NK-92 (cell line): Measurements from ENCODE around the gene PBX3.
"Not testable (repeated sequence)": the region's sequence is repeated elsewhere in the genome, so short reads cannot be mapped to it uniquely, and the experiment has no call there.

Experiments
- DNase-seq: peaks from one replicate; lab custom pipeline; 2025; ENCODE audit not compliant: unreplicated experiment; lab: John Stamatoyannopoulos, UW

PBX3 gene

GRCh38 chr9:125774106-125774505, 26.9 kb downstream of the PBX3 start:
- DNase-seq: no peak

DNA sequence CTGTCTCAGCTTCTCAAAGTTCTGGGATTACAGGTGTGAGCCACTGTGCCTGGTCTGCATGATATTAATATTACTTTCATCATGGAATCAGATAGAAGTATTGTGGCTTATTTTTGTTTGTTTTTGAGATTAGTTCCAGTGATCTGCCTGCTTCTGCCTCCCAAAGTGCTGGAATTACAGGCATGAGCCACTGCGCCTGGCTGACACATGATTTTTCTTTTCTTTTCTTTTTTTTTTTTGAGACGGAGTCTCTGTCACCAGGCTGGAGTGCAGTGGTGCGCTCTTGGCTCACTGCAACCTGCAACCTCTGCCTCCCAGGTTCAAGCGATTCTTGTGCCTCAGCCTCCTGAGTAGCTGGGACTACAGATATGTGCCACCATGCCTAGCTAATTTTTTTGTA, 29.6 kb downstream of the PBX3 start:
- not testable (repeated sequence) for DNase-seq

DNA sequence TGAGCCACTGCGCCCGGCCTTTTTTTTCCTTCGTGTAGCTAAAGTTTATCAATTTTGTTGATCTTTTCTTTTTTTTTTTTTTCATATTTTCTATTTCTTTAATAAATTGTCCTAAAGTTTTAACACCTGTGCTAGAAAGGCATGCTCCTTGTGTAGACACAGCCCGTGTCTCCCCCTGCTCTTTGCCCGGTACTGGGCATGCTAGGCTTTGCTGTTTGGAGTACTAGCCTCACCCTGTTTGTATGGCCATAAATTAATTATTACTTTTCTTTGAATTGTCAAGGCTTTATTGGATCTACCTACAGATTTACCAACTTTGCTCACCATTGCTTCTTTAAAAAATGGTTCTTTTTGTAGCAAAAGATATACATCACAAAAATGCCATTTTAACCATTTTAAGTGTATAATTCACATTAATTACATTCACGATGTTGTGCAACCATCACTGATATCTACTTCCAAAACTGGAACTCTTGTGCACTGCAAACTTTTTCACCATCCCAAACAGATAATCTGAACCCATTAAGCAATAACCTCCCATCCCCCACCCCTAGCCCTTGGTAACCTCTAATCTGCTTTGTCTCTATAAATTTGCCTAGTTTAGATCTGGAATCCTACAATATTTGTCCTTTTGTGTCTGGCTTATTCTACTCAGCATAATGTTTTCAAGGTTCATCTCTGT, 31.5 kb downstream of the PBX3 start:
- not testable (repeated sequence) for DNase-seq

DNA sequence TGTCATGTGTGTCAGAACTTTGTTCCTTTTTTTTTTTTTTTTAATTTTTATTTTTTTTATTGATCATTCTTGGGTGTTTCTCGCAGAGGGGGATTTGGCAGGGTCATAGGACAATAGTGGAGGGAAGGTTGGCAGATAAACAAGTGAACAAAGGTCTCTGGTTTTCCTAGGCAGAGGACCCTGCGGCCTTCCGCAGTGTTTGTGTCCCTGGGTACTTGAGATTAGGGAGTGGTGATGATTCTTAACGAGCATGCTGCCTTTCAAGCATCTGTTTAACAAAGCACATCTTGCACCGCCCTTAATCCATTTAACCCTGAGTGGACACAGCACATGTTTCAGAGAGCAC, 32.0 kb downstream of the PBX3 start:
- DNase-seq: not testable (repeated sequence)

DNA sequence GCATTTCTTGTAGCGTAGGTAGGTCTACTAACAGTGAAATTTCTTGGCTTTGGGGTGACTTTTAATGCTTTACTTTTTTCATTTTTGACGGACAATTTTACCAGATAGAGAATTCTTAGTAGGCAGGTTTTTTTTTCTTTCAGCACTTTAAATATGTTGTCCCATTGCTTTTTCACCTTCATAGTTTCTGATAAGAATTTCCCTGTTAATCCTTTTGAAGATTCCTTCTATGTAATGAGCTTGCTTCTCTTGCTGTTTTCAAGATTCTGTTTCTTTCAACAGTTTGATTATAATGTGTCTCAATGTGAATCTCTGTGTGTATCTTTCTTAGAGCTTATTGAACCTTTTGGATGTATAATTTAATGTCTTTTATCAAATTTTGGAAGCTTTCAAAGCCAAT, 35.5 kb downstream of the PBX3 start:
- no peak for DNase-seq

GRCh38 chr9:125784286-125785049, 37.3 kb downstream of the PBX3 start:
- no peak for DNase-seq

GRCh38 chr9:125785248-125785751, 38.1 kb downstream of the PBX3 start:
- DNase-seq: no peak

- no peak for DNase-seq
These were observed 40.5 kb downstream of the PBX3 start for GRCh38 chr9:125787715-125788114.

GRCh38 chr9:125789196-125789595, 42.0 kb downstream of the PBX3 start:
- no peak for DNase-seq

DNA sequence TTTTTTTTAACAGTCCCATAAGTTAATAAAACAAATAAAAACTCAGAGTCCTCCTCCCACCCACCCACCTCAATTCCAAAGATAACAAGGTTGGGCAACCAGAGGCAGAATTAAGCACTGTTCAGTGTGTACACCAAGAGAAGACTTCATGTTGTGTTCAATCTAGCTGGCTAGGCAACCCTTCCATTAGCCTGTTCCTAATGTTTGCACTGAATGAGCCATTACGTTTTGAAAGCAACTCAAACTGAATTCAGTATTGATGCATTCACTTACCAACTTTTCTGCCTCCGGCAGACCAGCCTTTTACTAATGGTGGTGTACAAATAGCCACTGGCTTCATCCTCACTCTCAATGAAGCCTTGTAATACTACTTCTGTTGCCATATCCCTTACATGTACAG, 47.5 kb downstream of the PBX3 start:
- no peak for DNase-seq

DNA sequence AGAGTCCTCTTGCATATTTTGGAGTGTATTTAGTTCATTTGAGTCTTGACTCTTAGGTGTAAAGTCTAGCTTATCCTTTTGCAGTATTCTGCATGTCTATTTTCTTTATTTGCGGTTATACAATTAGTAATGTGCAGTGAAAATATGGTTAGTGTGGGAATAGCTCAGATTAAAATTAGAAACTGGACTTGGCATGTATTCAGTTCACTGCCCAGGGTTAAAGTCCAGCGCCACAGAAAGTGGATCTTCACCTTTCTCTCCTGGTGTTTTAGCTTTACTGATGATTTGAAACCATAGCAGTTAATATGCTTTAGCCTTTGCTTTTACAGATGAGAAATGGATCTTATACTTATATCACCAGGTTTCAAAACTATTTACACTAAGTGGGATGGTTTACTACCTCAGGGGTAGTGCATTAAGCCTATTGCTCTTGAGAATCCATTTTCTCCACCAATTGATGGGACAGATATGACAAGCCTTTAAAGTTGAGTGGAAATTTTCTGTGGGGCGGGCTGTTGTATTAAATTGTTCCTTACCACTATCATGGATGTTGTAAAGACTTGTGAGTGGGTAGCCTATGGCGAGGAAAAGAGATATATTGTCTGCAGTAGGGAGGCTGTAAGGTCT, 48.9 kb downstream of the PBX3 start:
- DNase-seq: no peak

DNA sequence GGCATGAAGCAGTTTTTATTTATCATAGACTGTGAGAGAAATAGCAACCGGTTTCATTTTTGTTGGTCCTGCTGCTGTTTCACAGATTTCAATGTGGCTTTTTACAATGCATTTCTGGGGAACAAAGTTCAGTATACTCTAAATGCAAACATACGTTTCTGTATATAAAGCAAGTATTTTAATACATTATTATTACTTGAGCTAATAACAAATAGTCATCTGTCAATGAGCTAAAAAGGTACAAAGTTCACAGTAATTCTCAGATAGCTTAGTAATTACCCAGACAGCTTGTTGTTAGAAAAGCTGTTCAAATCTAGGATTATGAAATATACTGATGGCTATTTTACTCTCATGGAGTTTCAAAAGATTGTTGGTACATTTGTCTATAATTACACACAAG, 50.8 kb downstream of the PBX3 start:
- DNase-seq: no peak

- no peak for DNase-seq
These were observed 56.4 kb downstream of the PBX3 start for GRCh38 chr9:125803526-125803925.

DNA sequence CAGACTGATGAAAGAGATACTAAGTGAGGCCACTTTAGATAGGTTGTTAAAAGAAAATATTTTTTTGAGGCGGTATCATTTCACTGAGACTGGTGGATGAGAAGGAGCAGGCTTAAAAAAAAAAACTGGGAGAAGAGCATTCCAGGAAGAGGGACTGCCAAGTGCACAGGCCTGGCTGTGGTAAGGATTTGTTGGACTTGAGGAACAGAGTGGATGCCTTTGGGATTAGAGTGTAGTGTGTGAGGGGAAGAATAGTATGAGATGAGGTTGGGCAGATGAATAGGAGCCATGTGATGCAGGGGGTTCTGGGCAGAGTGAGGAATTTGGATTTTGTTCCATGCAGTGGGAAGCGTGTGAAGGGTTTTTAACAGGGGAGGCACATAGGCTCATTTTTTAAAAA, 57.9 kb downstream of the PBX3 start:
- DNase-seq: no peak

DNA sequence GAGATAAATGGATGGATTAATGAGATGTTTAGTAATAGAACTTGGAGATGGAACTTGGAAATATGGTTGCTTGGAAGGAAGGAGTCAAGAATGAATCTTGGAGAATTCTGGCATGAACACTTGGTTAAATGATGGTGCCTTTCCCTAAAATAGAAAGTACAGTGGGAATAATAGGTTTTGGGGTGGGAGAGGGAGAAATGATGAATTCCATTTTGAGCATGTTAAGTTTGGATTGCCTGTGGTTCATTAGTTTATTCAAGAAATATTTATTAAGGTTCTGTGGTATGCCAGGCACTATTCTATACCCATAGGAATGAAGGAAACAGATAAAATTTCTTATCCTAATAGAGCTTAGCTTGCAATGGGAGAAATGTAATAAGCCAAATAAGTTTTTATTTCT, 58.4 kb downstream of the PBX3 start:
- DNase-seq: no peak

DNA sequence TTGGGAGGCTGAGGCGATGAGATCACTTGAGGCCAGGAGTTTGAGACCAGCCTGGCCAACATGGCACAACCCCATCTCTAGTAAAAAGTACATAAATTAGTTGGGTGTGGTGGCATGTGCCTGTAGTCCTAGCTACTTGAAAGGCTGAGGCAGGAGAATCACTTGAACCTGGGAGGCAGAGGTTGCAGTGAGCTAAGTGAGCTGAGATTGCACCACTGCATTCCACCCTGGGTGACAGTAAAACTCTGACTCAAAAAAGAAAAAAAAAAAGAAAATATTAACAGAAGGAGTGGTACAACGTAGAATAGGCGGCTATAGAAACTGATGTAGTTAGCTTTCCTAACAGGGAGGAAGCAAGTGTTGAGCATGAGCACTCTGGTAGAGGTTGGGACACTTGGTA, 59.9 kb downstream of the PBX3 start:
- DNase-seq: no peak

- no peak for DNase-seq
These were observed 63.0 kb downstream of the PBX3 start for GRCh38 chr9:125810161-125810560.

DNA sequence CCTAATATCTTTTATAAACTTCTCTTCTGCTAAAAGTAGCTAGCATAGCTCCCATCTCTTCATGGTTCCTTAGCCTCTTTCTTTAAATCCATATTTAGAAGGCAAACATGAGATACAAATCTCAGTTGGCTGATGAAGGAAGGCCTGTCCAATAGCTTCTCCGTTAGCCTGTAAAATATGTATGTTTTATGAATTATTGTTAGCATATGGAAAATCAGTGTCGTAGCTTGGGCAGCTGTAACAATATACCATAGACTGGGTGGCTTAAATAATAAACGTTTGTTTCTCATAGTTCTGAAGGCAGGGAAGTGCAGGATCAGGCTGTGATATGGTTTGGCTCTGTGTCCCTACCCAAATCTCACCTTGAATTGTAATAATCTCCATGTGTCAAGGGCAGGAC, 63.8 kb downstream of the PBX3 start:
- no peak for DNase-seq

- DNase-seq: no peak
These were observed 65.2 kb downstream of the PBX3 start for GRCh38 chr9:125812403-125812802.

DNA sequence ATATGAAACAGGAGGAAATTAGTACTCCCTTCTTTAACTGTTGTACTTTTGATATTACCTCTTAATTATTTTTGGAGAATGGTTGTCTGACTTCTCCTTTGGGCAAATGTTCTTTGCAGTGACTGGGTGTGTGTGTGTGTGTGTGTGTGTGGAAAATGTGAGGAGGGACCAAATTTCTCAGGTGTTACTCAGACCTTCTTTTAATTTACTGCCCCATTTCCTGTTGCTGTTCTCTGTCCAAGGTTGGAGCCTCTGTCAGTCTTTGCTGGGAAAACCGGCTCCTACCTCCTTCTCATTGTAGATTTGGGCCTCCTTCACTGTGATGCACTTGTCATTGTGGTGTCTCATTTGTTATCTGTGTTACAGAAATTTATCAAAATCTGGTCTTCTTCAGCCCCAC, 68.4 kb downstream of the PBX3 start:
- no peak for DNase-seq

DNA sequence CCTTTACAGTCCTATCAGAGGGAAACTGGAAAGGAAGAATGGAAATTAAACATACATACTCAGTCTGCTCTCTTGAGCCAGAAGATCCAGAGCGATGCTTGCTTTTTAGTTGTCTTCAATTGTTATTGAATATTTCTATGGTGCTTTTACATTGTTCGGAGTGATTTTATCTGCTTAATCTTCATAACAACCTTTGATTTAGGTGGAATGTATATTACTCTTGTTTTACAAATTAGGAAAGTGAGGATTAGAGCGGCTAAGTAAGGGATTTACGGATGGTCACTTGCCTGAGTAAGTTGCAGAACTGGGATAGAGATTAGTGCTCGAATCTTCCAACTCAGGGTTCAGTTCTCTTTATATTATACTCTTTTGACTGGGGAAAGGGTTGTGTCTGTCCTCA, 69.1 kb downstream of the PBX3 start:
- DNase-seq: no peak

DNA sequence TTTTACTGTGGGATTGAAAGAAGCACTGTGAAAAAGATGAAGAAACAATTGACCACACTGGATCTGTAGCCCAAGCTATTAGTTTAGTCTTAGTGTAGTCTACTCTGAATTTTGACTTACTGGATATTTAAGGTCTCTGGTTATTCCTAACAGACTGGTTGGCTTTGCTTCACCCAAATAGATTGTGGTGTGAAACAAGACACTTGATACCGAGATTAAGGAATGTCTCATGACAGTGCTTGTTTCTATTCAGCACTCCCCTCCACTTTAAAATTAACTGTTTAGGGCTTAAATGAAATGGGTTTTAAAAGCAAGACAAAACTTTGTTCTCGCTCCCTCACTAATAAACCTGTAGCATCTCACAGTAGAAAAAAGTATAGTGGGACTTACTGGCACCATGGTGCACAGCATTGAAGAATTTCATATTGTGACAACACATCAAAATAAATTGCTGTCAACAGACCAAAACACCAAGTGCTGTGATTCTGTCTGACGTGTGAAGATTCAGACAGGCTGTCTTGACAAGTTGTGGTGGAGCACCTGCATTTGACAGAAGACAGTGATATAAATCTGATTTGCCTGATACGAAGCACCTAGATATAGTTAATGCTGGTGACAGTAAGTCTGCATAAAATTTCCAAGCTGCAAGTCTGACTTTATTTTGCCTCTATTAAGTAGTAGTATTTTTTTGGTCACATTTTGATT, 73.1 kb downstream of the PBX3 start:
- DNase-seq: no peak
